Tibial artery (tissue), 4 donors: ENCODE results near the gene DKK3.

Experiments
- DNase-seq, 2 donors: peaks; one replicate each; pipeline ENCODE4 v3.0.0-alpha.2; 2019
- H3K27ac ChIP-seq, 2 donors: fragments of 200-600 bp; sonication (generic) in 1 of 2; 1 replicate in 1 of 2; 2 replicates in 1 of 2; pipeline ENCODE4 v1.5.1; 2018 to 2019; ENCODE audit warnings: mild to moderate bottlenecking in 1 of 2
- H3K27me3 ChIP-seq, 2 donors: fragments of 200-600 bp; sonication (generic) in 1 of 2; one replicate each; pipeline versions ENCODE4 v1.5.1 to v1.6.0; 2016 to 2019
- H3K36me3 ChIP-seq, 3 donors: fragments of 200-600 bp; sonication (generic) in 2 of 3; one replicate each; pipeline ENCODE4 v1.5.1; 2016 to 2019; ENCODE audit warnings: mild to moderate bottlenecking in 2 of 3
- H3K4me1 ChIP-seq, 4 donors: fragments of 200-600 bp; sonication (generic) in 2 of 4; 1 replicate in 3 of 4; 2 replicates in 1 of 4; pipeline ENCODE4 v1.5.1; 2016 to 2019
- H3K4me3 ChIP-seq, 2 donors: fragments of 200-600 bp; sonication (generic) in 1 of 2; 1 replicate in 1 of 2; 2 replicates in 1 of 2; pipeline ENCODE4 v1.5.1; 2018 to 2019; ENCODE audit warnings: mild to moderate bottlenecking in 2 of 2
- H3K9me3 ChIP-seq, 3 donors: fragments of 200-600 bp; sonication (generic) in 1 of 3; one replicate each; pipeline ENCODE4 v1.5.1; 2016 to 2019
- CTCF ChIP-seq, 2 experiments: fragments of 200-600 bp in 1 of 2; fragments of 450-650 bp in 1 of 2; IDR thresholded peaks; one replicate each; pipeline ENCODE4 v1.5.1; 2017 to 2019; ENCODE audit warnings: antibody characterized with exemption in 2 of 2, mild to moderate bottlenecking in 1 of 2, moderate library complexity in 1 of 2
- intact Hi-C: fragments of 100-400 bp; cut with DNase I; formaldehyde crosslinking; loops from one replicate; pipeline ENCODE4 v1.15.0; 2023; ENCODE audit warnings: low total_unique reads

The DKK3 gene

GRCh38 chr11:11929920-11930319 is 78.5 kb downstream of the DKK3 start:
- Histone ChIP-seq H3K27me3 (no peaks in the 10 kb centered on the region), H3K27ac (no peak overlapping the region), H3K4me3 (no peak overlapping the region), H3K9me3 (no peaks in the 10 kb centered on the region), H3K36me3 (peaks cover 21 to 42% (median 38%) of the 10 kb centered on the region in 3 donors), H3K4me1 (no peaks in the 10 kb centered on the region)
- DNase-seq: no peak
- intact Hi-C loops: loop anchor here (10.0 kb wide), 1 partner anchor 345 kb away; no protein-coding TSS in a partner anchor
- no peak for TF ChIP-seq CTCF (IDR thresholded peaks at IDR 0.05)

GRCh38 chr11:11923828-11924227 is 84.6 kb downstream of the DKK3 start:
- Histone ChIP-seq H3K36me3 (peaks cover 6 to 29% (median 16%) of the 10 kb centered on the region in 3 donors), H3K27ac (no peak overlapping the region), H3K27me3 (no peaks in the 10 kb centered on the region), H3K4me3 (no peak overlapping the region), H3K9me3 (no peaks in the 10 kb centered on the region), H3K4me1 (no peaks in the 10 kb centered on the region)
- intact Hi-C loops: no loop called here
- TF ChIP-seq CTCF (IDR thresholded peaks at IDR 0.05): no peak
- no peak for DNase-seq

GRCh38 chr11:11916981-11917399 is 91.4 kb downstream of the DKK3 start:
- Histone ChIP-seq H3K4me1 (peaks cover 0 to 21% (median 9%) of the 10 kb centered on the region in 4 donors), H3K27me3 (no peaks in the 10 kb centered on the region), H3K9me3 (no peaks in the 10 kb centered on the region), H3K27ac (peak overlapping the region; percentile 35 to 36), H3K4me3 (no peak overlapping the region), H3K36me3 (peaks cover 0 to 12% (median 3%) of the 10 kb centered on the region in 3 donors)
- no peak for TF ChIP-seq CTCF (IDR thresholded peaks at IDR 0.05)
- intact Hi-C loops: no loop called here
- DNase-seq: no peak

- no peaks in the 10 kb centered on the region for H3K27me3 ChIP-seq
- peaks cover 0 to 21% (median 9%) of the 10 kb centered on the region in 4 donors for H3K4me1 ChIP-seq
- no peak for DNase-seq
- intact Hi-C loops: no loop called here
- no peak overlapping the region for H3K4me3 ChIP-seq
- no peaks in the 10 kb centered on the region for H3K9me3 ChIP-seq
- no peak overlapping the region for H3K27ac ChIP-seq
- no peak for TF ChIP-seq CTCF (IDR thresholded peaks at IDR 0.05)
- H3K36me3 ChIP-seq: peaks cover 0 to 2% (median under 1%) of the 10 kb centered on the region in 3 donors
These were observed 92.8 kb downstream of the DKK3 start for GRCh38 chr11:11915625-11916024.

- Histone ChIP-seq H3K36me3 (peaks cover 0 to 10% (median 9%) of the 10 kb centered on the region in 3 donors), H3K9me3 (no peaks in the 10 kb centered on the region), H3K4me3 (no peak overlapping the region), H3K27me3 (no peaks in the 10 kb centered on the region), H3K27ac (no peak overlapping the region), H3K4me1 (peaks cover 0 to 34% (median 9%) of the 10 kb centered on the region in 4 donors)
- DNase-seq: no peak
- intact Hi-C loops: no loop called here
- TF ChIP-seq CTCF (IDR thresholded peaks at IDR 0.05): no peak
These were observed 95.0 kb downstream of the DKK3 start for GRCh38 chr11:11913395-11913794.
